ENCODE data around the gene GLI3.

Gene GLI3

GRCh38 chr7:42137941-42138340, 99.1 kb downstream of the GLI3 start:
- no peaks in the 10 kb centered on the region for H3K36me3 ChIP-seq (ENCODE audit: control insufficient read depth in 2 of 2, insufficient read depth in 2 of 2, low read length in 2 of 2)
- no peak overlapping the region for H3K27ac ChIP-seq (ENCODE audit: low read depth in 2 of 2, low read length in 2 of 2)
- no peak overlapping the region for H3K4me3 ChIP-seq (ENCODE audit: low read length in 2 of 2)
- H3K9me3 ChIP-seq (ENCODE audit: control insufficient read depth in 2 of 2, low read length in 2 of 2), result no peaks in the 10 kb centered on the region
- H3K9ac ChIP-seq (ENCODE audit: low read depth in 1 of 2, low read length in 2 of 2), result no peak overlapping the region
- no peaks in the 10 kb centered on the region for H3K4me1 ChIP-seq (ENCODE audit: control insufficient read depth in 2 of 2, insufficient read depth in 2 of 2, low read length in 2 of 2)
- H3K27me3 ChIP-seq (ENCODE audit: control insufficient read depth in 2 of 2, insufficient read depth in 2 of 2, low read length in 2 of 2), result no peaks in the 10 kb centered on the region

DNA sequence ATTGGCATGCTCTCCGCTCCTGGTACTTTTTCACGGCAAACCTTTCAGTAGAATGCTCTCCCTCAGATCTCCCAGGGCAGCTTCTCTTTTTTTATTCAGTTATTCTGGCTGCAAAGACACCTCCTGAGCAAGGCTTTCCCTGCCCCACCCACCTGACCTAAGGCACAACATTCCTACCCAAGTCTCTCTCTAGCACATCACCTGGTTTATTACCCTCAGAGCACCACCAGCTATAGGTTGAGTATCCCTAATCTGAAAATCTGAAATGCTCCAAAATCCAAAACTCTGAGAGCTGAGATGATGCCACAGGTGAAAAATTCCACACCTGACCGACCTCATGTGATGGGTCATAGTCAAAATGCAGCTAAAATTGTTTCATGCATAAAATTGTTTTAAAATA, 99.6 kb downstream of the GLI3 start:
- no peak overlapping the region for H3K4me3 ChIP-seq (ENCODE audit: low read length in 2 of 2)
- H3K27me3 ChIP-seq (ENCODE audit: control insufficient read depth in 2 of 2, insufficient read depth in 2 of 2, low read length in 2 of 2), result no peaks in the 10 kb centered on the region
- H3K27ac ChIP-seq (ENCODE audit: low read depth in 2 of 2, low read length in 2 of 2), result no peak overlapping the region
- H3K9ac ChIP-seq (ENCODE audit: low read depth in 1 of 2, low read length in 2 of 2), result no peak overlapping the region
- no peaks in the 10 kb centered on the region for H3K36me3 ChIP-seq (ENCODE audit: control insufficient read depth in 2 of 2, insufficient read depth in 2 of 2, low read length in 2 of 2)
- H3K4me1 ChIP-seq (ENCODE audit: control insufficient read depth in 2 of 2, insufficient read depth in 2 of 2, low read length in 2 of 2), result no peaks in the 10 kb centered on the region
- no peaks in the 10 kb centered on the region for H3K9me3 ChIP-seq (ENCODE audit: control insufficient read depth in 2 of 2, low read length in 2 of 2)

DNA sequence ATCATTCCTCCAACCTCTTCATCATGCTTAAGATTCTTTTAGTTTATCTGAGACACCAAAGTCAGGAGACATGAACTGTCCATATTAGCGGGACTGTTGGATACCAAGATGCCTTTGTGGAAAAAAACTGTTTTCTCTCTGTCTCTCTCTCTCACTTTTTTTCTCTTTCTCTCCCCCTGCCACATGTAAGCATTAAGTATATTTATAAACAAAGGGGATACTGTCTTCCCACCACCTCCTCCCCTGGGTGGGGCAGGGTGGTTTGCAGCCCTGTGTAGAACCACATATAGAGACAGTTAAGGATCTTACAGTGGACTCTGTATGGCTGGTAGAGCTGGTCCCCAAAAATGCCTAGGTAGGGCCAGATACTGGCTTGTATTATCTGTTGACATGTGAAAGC, 101.3 kb downstream of the GLI3 start:
- Histone ChIP-seq H3K27me3 (ENCODE audit: control insufficient read depth in 2 of 2, insufficient read depth in 2 of 2, low read length in 2 of 2) (no peaks in the 10 kb centered on the region), H3K4me3 (ENCODE audit: low read length in 2 of 2) (no peak overlapping the region), H3K9me3 (ENCODE audit: control insufficient read depth in 2 of 2, low read length in 2 of 2) (no peaks in the 10 kb centered on the region), H3K36me3 (ENCODE audit: control insufficient read depth in 2 of 2, insufficient read depth in 2 of 2, low read length in 2 of 2) (no peaks in the 10 kb centered on the region), H3K9ac (ENCODE audit: low read depth in 1 of 2, low read length in 2 of 2) (no peak overlapping the region), H3K27ac (ENCODE audit: low read depth in 2 of 2, low read length in 2 of 2) (no peak overlapping the region), H3K4me1 (ENCODE audit: control insufficient read depth in 2 of 2, insufficient read depth in 2 of 2, low read length in 2 of 2) (no peaks in the 10 kb centered on the region)

DNA sequence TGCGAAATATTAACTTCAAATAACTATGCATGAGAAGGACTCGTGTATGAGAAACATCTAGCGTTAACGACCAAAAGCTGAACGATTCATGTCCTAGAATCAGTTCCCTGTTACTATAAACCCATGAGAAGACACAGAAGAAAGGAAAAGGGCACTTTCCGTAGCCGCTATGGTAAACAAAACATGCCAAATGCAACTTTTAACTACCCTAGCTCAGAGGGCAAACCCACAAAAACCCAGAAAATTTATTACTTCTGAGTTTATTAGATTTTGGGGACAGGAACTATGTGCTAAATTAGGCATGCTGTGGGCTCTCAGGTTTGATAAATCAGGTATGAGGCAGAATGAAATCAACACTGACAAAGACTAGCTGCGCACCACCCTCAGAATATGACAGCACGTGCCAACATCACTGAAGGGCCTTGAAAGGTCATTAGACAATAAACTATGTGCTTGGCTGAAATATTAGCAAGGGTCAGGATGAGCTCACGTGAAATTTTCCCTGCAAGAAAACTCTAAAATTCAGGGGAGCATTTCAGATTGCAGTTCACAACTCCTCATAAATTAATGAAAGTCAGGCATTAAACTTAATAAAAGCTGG, 102.6 kb downstream of the GLI3 start:
- no peak overlapping the region for H3K4me3 ChIP-seq (ENCODE audit: low read length in 2 of 2)

DNA sequence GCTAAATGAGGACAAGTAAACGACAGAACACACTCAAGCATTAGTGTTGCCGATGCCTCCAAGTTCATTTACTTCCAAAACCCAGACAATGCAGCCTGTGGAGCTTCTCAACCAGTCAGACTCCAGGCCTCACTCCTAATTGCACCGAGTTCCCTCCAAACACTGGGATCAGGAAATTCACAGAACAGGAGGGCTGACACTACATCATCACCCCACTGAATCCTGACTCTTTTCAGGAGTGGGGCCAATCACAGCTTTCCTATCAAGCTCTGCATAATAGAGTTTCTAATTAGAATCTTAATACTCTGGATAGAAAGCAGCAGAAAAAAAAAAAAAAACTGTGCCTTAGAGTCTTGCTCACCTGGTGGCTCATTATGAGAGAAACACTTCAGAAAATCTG, 103.7 kb downstream of the GLI3 start:
- Histone ChIP-seq H3K9me3 (ENCODE audit: control insufficient read depth in 2 of 2, low read length in 2 of 2) (no peaks in the 10 kb centered on the region), H3K36me3 (ENCODE audit: control insufficient read depth in 2 of 2, insufficient read depth in 2 of 2, low read length in 2 of 2) (no peaks in the 10 kb centered on the region), H3K27me3 (ENCODE audit: control insufficient read depth in 2 of 2, insufficient read depth in 2 of 2, low read length in 2 of 2) (no peaks in the 10 kb centered on the region), H3K4me3 (ENCODE audit: low read length in 2 of 2) (no peak overlapping the region), H3K9ac (ENCODE audit: low read depth in 1 of 2, low read length in 2 of 2) (no peak overlapping the region), H3K27ac (ENCODE audit: low read depth in 2 of 2, low read length in 2 of 2) (no peak overlapping the region), H3K4me1 (ENCODE audit: control insufficient read depth in 2 of 2, insufficient read depth in 2 of 2, low read length in 2 of 2) (no peaks in the 10 kb centered on the region)

More for the DNA sequence above, 102.6 kb downstream of the GLI3 start:
- Histone ChIP-seq H3K9ac (ENCODE audit: low read depth in 1 of 2, low read length in 2 of 2) (no peak overlapping the region), H3K4me1 (ENCODE audit: control insufficient read depth in 2 of 2, insufficient read depth in 2 of 2, low read length in 2 of 2) (no peaks in the 10 kb centered on the region), H3K27ac (ENCODE audit: low read depth in 2 of 2, low read length in 2 of 2) (no peak overlapping the region), H3K27me3 (ENCODE audit: control insufficient read depth in 2 of 2, insufficient read depth in 2 of 2, low read length in 2 of 2) (no peaks in the 10 kb centered on the region), H3K9me3 (ENCODE audit: control insufficient read depth in 2 of 2, low read length in 2 of 2) (no peaks in the 10 kb centered on the region), H3K36me3 (ENCODE audit: control insufficient read depth in 2 of 2, insufficient read depth in 2 of 2, low read length in 2 of 2) (no peaks in the 10 kb centered on the region)

DNA sequence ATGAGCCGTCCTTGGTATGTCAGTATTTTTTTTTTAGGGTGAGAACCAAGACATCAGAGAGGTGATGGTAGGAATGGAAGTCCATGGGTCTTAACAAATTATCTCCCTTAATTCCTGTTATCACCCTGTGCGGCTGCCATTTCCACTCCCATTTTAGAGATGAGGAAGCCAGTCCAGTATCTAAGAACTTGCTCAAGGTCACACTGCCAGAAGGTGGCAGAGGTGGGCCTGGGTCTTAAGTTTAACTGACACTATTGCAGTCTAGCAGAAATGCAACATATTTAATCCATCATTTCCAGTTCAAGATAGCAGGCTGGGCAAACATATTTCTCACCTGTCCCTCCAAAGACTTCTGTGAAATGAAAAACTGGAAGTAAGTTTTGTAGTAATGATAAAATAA, 108.3 kb downstream of the GLI3 start:
- H3K27me3 ChIP-seq (ENCODE audit: control insufficient read depth in 2 of 2, insufficient read depth in 2 of 2, low read length in 2 of 2), result no peaks in the 10 kb centered on the region
- no peak overlapping the region for H3K4me3 ChIP-seq (ENCODE audit: low read length in 2 of 2)
- H3K36me3 ChIP-seq (ENCODE audit: control insufficient read depth in 2 of 2, insufficient read depth in 2 of 2, low read length in 2 of 2), result no peaks in the 10 kb centered on the region
- no peaks in the 10 kb centered on the region for H3K4me1 ChIP-seq (ENCODE audit: control insufficient read depth in 2 of 2, insufficient read depth in 2 of 2, low read length in 2 of 2)
- no peak overlapping the region for H3K9ac ChIP-seq (ENCODE audit: low read depth in 1 of 2, low read length in 2 of 2)
- no peak overlapping the region for H3K27ac ChIP-seq (ENCODE audit: low read depth in 2 of 2, low read length in 2 of 2)
- H3K9me3 ChIP-seq (ENCODE audit: control insufficient read depth in 2 of 2, low read length in 2 of 2), result no peaks in the 10 kb centered on the region

- no peaks in the 10 kb centered on the region for H3K4me1 ChIP-seq (ENCODE audit: control insufficient read depth in 2 of 2, insufficient read depth in 2 of 2, low read length in 2 of 2)
- no peak overlapping the region for H3K27ac ChIP-seq (ENCODE audit: low read depth in 2 of 2, low read length in 2 of 2)
- H3K27me3 ChIP-seq (ENCODE audit: control insufficient read depth in 2 of 2, insufficient read depth in 2 of 2, low read length in 2 of 2), result no peaks in the 10 kb centered on the region
- H3K9me3 ChIP-seq (ENCODE audit: control insufficient read depth in 2 of 2, low read length in 2 of 2), result no peaks in the 10 kb centered on the region
- H3K4me3 ChIP-seq (ENCODE audit: low read length in 2 of 2), result no peak overlapping the region
- H3K9ac ChIP-seq (ENCODE audit: low read depth in 1 of 2, low read length in 2 of 2), result no peak overlapping the region
- H3K36me3 ChIP-seq (ENCODE audit: control insufficient read depth in 2 of 2, insufficient read depth in 2 of 2, low read length in 2 of 2), result no peaks in the 10 kb centered on the region
These were observed 109.8 kb downstream of the GLI3 start for GRCh38 chr7:42127232-42127622.

GRCh38 chr7:42126475-42127231, 110.4 kb downstream of the GLI3 start:
- no peaks in the 10 kb centered on the region for H3K9me3 ChIP-seq (ENCODE audit: control insufficient read depth in 2 of 2, low read length in 2 of 2)
- no peaks in the 10 kb centered on the region for H3K4me1 ChIP-seq (ENCODE audit: control insufficient read depth in 2 of 2, insufficient read depth in 2 of 2, low read length in 2 of 2)
- H3K27me3 ChIP-seq (ENCODE audit: control insufficient read depth in 2 of 2, insufficient read depth in 2 of 2, low read length in 2 of 2), result no peaks in the 10 kb centered on the region
- no peaks in the 10 kb centered on the region for H3K36me3 ChIP-seq (ENCODE audit: control insufficient read depth in 2 of 2, insufficient read depth in 2 of 2, low read length in 2 of 2)
- no peak overlapping the region for H3K4me3 ChIP-seq (ENCODE audit: low read length in 2 of 2)
- no peak overlapping the region for H3K9ac ChIP-seq (ENCODE audit: low read depth in 1 of 2, low read length in 2 of 2)
- H3K27ac ChIP-seq (ENCODE audit: low read depth in 2 of 2, low read length in 2 of 2), result no peak overlapping the region

GRCh38 chr7:42125321-42125720, 111.7 kb downstream of the GLI3 start:
- Histone ChIP-seq H3K9ac (ENCODE audit: low read depth in 1 of 2, low read length in 2 of 2) (no peak overlapping the region), H3K36me3 (ENCODE audit: control insufficient read depth in 2 of 2, insufficient read depth in 2 of 2, low read length in 2 of 2) (no peaks in the 10 kb centered on the region), H3K27ac (ENCODE audit: low read depth in 2 of 2, low read length in 2 of 2) (no peak overlapping the region), H3K27me3 (ENCODE audit: control insufficient read depth in 2 of 2, insufficient read depth in 2 of 2, low read length in 2 of 2) (no peaks in the 10 kb centered on the region), H3K4me3 (ENCODE audit: low read length in 2 of 2) (no peak overlapping the region), H3K9me3 (ENCODE audit: control insufficient read depth in 2 of 2, low read length in 2 of 2) (no peaks in the 10 kb centered on the region), H3K4me1 (ENCODE audit: control insufficient read depth in 2 of 2, insufficient read depth in 2 of 2, low read length in 2 of 2) (no peaks in the 10 kb centered on the region)

DNA sequence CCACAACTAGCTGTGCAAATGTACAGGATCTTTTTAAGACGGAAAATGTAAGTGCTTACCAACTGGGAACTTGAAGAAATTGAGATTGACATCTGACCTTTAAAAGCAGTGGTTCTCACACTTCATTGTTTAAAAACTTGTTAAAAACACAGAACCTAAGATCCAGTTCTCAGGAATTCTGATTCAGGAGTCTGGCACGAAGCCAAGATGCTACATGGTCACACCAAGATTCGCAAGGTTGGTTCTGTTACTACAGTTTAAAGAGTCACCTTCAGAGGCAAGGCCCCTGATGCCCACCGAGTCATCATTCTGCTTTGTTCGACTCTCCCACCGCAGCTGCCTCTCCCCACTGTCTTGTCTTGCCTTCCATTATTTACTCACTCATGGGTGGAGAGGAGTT, 113.3 kb downstream of the GLI3 start:
- Histone ChIP-seq H3K27ac (ENCODE audit: low read depth in 2 of 2, low read length in 2 of 2) (no peak overlapping the region), H3K4me3 (ENCODE audit: low read length in 2 of 2) (no peak overlapping the region), H3K4me1 (ENCODE audit: control insufficient read depth in 2 of 2, insufficient read depth in 2 of 2, low read length in 2 of 2) (no peaks in the 10 kb centered on the region), H3K9me3 (ENCODE audit: control insufficient read depth in 2 of 2, low read length in 2 of 2) (no peaks in the 10 kb centered on the region), H3K27me3 (ENCODE audit: control insufficient read depth in 2 of 2, insufficient read depth in 2 of 2, low read length in 2 of 2) (no peaks in the 10 kb centered on the region), H3K9ac (ENCODE audit: low read depth in 1 of 2, low read length in 2 of 2) (no peak overlapping the region), H3K36me3 (ENCODE audit: control insufficient read depth in 2 of 2, insufficient read depth in 2 of 2, low read length in 2 of 2) (no peaks in the 10 kb centered on the region)
